Neural cell (in vitro differentiated cells): Measurements from ENCODE around the gene RPTN. TPM values are rescaled to one million over a fixed set of nuclear protein-coding genes. Genes with fewer than 3 reads are reported as not detected.

Source experiments
- H2AFZ ChIP-seq: fragments of 200-600, 300-800 bp; sonication (generic), shearing (Covaris generic); 2 replicates; pipeline ENCODE4 v1.6.0; 2014; ENCODE audit warnings: low read depth, mild to moderate bottlenecking, antibody characterized with exemption, low read length, moderate library complexity
- H3F3A ChIP-seq: fragments of 200-600 bp; shearing (Covaris generic); 2 replicates; pipeline ENCODE4 v1.6.1; 2016; ENCODE audit warnings: mild to moderate bottlenecking, moderate library complexity, mixed read lengths, antibody characterized with exemption, low read length; ENCODE audit not compliant: insufficient read depth, poor library complexity, severe bottlenecking
- H3K27ac ChIP-seq: fragments of 200-600, 300-800 bp; sonication (generic), shearing (Covaris generic); 2 replicates; pipeline ENCODE4 v1.5.1; 2014; ENCODE audit warnings: mild to moderate bottlenecking, low read length, moderate library complexity
- H3K27me3 ChIP-seq: fragments of 300-800, 200-600 bp; sonication (generic), shearing (Covaris generic); 2 replicates; pipeline ENCODE4 v1.6.0; 2014; ENCODE audit warnings: mild to moderate bottlenecking, low read depth, low read length, moderate library complexity; ENCODE audit not compliant: insufficient read depth
- H3K36me3 ChIP-seq: fragments of 300-800, 200-600 bp; sonication (generic), shearing (Covaris generic); 2 replicates; pipeline ENCODE4 v1.5.1; 2014; ENCODE audit warnings: mild to moderate bottlenecking, antibody characterized with exemption, low read length, moderate library complexity; ENCODE audit not compliant: insufficient read depth
- H3K4me2 ChIP-seq: fragments of 300-800, 200-600 bp; sonication (generic), shearing (Covaris generic); 2 replicates; pipeline ENCODE4 v1.6.0; 2014; ENCODE audit warnings: mild to moderate bottlenecking, low read length
- H3K4me3 ChIP-seq: fragments of 300-800, 200-600 bp; sonication (generic), shearing (Covaris generic); 2 replicates; pipeline ENCODE4 v1.5.1; 2014; ENCODE audit warnings: mild to moderate bottlenecking, low read length, moderate library complexity
- H3K79me2 ChIP-seq: fragments of 200-600 bp; shearing (Covaris generic); replicated peaks from 2 replicates; pipeline ENCODE4 v1.6.0; 2014; ENCODE audit warnings: mild to moderate bottlenecking, low read length, moderate library complexity; ENCODE audit not compliant: insufficient read depth
- H3K9ac ChIP-seq: fragments of 300-800, 200-600 bp; sonication (generic), shearing (Covaris generic); 2 replicates; pipeline ENCODE4 v1.6.1; 2016; ENCODE audit warnings: mild to moderate bottlenecking, low read length, mixed read lengths
- H3K9me2 ChIP-seq: fragments of 200-600 bp; shearing (Covaris generic); 2 replicates; pipeline ENCODE4 v1.6.1; 2016; ENCODE audit warnings: mild to moderate bottlenecking, low read length, mixed read lengths; ENCODE audit not compliant: insufficient read depth
- H3K9me3 ChIP-seq: fragments of 200-600, 300-800 bp; sonication (generic), shearing (Covaris generic); 2 replicates; pipeline ENCODE4 v1.6.1; 2016; ENCODE audit warnings: mild to moderate bottlenecking, mixed run types, low read length, moderate library complexity, mixed read lengths
- H4K20me1 ChIP-seq: fragments of 200-600 bp; shearing (Covaris generic); 2 replicates; pipeline ENCODE4 v1.6.1; 2016; ENCODE audit warnings: mild to moderate bottlenecking, mixed run types; ENCODE audit not compliant: insufficient read depth
- CTCF ChIP-seq: fragments of 450-650 bp; IDR thresholded peaks from 2 replicates; pipeline ENCODE4 v1.5.1; 2014; ENCODE audit warnings: antibody characterized with exemption, mild to moderate bottlenecking, moderate library complexity; ENCODE audit not compliant: poor library complexity, severe bottlenecking
- EP300 ChIP-seq: fragments of 450-650 bp; conservative IDR thresholded peaks from 2 replicates; pipeline ENCODE4 v1.6.1; 2014; ENCODE audit warnings: antibody characterized with exemption, mild to moderate bottlenecking, moderate library complexity; ENCODE audit not compliant: poor library complexity, severe bottlenecking
- EZH2 ChIP-seq: fragments of 200-600, 300-800 bp; shearing (Covaris generic), sonication (generic); IDR thresholded peaks from 2 replicates; pipeline ENCODE4 v1.6.1; 2014; ENCODE audit warnings: antibody characterized with exemption, low read length, borderline replicate concordance, mild to moderate bottlenecking; ENCODE audit not compliant: insufficient read depth, poor library complexity, severe bottlenecking
- MXI1 ChIP-seq: fragments of 450-650 bp; conservative IDR thresholded peaks from 2 replicates; pipeline ENCODE4 v1.6.1; 2014; ENCODE audit warnings: antibody characterized with exemption, mild to moderate bottlenecking; ENCODE audit not compliant: poor library complexity, severe bottlenecking
- POLR2AphosphoS5 ChIP-seq: IDR thresholded peaks from 2 replicates; pipeline ENCODE4 v1.6.1; 2012
- RAD21 ChIP-seq: fragments of 450-650 bp; conservative IDR thresholded peaks from 2 replicates; pipeline ENCODE4 v1.6.1; 2014; ENCODE audit warnings: antibody characterized with exemption, mild to moderate bottlenecking, moderate library complexity
- SMC3 ChIP-seq: fragments of 450-650 bp; conservative IDR thresholded peaks from 2 replicates; pipeline ENCODE4 v1.6.1; 2014; ENCODE audit warnings: antibody characterized with exemption, mild to moderate bottlenecking, moderate library complexity; ENCODE audit not compliant: poor library complexity
- TAF1 ChIP-seq: IDR thresholded peaks from 2 replicates; pipeline ENCODE4 v1.6.1; 2012; ENCODE audit warnings: low read depth
- polyA plus RNA-seq: library from polyadenylated mRNA; depleted of rRNA; stranded (reverse); fragments of >200 nt; gene quantifications from 2 replicates; pipeline ENCODE4 v1.2.3, GENCODE V29; 2014
- TF ChIP-seq, protein P1 (sequence below): IDR thresholded peaks from 2 replicates; pipeline ENCODE4 v1.6.1; 2012; ENCODE audit warnings: borderline replicate concordance

Gene RPTN
- polyA plus RNA-seq, 1 donor from 2014 or later = not detected

GRCh38 chr1:152162792-152163463 lies 3.9 kb upstream of the RPTN start:
- Histone ChIP-seq H3K4me3 (no peak overlapping the region), H3K9me3 (no peaks in the 10 kb centered on the region), H3K9me2 (no peaks in the 10 kb centered on the region)

DNA sequence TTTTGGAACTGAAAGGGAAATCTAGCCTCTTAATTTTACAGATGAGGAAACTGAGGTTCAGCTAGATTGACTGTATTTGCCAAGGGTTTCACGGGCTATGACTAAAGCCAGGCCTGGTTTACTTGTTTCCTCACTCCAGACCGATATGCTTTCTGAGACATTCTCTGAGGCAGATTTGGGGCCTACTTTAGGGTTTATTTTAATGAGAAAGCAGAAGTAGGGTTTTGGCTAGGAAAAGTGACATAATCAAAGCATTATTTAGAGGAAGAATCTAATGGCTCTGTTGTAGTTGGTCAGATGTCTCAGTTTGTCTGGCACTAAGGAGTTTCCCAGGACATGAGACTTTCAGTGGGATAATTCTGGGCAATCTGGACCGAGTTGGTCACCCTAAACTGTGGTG lies 1.5 kb upstream of the RPTN start:
- no peaks in the 10 kb centered on the region for H3K36me3 ChIP-seq
- no peak overlapping the region for H3K27ac ChIP-seq
- H3K4me2 ChIP-seq = no peak overlapping the region
- no peaks in the 10 kb centered on the region for H3K27me3 ChIP-seq
- H3K9me2 ChIP-seq = no peaks in the 10 kb centered on the region
- no peak overlapping the region for H3K9ac ChIP-seq
- no peaks in the 10 kb centered on the region for H3F3A ChIP-seq
- no peak overlapping the region for H2AFZ ChIP-seq
- no peaks in the 10 kb centered on the region for H4K20me1 ChIP-seq
- H3K4me3 ChIP-seq = no peak overlapping the region
- H3K9me3 ChIP-seq = no peaks in the 10 kb centered on the region
- no peaks in the 10 kb centered on the region for H3K79me2 ChIP-seq
- no peak for TF ChIP-seq EP300
- TF ChIP-seq POLR2AphosphoS5 = no peak
- TF ChIP-seq SMC3 = no peak
- no peak for TF ChIP-seq RAD21
- TF ChIP-seq, protein P1, sequence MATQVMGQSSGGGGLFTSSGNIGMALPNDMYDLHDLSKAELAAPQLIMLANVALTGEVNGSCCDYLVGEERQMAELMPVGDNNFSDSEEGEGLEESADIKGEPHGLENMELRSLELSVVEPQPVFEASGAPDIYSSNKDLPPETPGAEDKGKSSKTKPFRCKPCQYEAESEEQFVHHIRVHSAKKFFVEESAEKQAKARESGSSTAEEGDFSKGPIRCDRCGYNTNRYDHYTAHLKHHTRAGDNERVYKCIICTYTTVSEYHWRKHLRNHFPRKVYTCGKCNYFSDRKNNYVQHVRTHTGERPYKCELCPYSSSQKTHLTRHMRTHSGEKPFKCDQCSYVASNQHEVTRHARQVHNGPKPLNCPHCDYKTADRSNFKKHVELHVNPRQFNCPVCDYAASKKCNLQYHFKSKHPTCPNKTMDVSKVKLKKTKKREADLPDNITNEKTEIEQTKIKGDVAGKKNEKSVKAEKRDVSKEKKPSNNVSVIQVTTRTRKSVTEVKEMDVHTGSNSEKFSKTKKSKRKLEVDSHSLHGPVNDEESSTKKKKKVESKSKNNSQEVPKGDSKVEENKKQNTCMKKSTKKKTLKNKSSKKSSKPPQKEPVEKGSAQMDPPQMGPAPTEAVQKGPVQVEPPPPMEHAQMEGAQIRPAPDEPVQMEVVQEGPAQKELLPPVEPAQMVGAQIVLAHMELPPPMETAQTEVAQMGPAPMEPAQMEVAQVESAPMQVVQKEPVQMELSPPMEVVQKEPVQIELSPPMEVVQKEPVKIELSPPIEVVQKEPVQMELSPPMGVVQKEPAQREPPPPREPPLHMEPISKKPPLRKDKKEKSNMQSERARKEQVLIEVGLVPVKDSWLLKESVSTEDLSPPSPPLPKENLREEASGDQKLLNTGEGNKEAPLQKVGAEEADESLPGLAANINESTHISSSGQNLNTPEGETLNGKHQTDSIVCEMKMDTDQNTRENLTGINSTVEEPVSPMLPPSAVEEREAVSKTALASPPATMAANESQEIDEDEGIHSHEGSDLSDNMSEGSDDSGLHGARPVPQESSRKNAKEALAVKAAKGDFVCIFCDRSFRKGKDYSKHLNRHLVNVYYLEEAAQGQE = no peak
- TF ChIP-seq TAF1 = no peak
- TF ChIP-seq MXI1 = no peak
- no peak for TF ChIP-seq CTCF

More at GRCh38 chr1:152162792-152163463, 3.9 kb upstream of the RPTN start:
- no peaks in the 10 kb centered on the region for H3F3A ChIP-seq
- no peak overlapping the region for H2AFZ ChIP-seq
- H3K36me3 ChIP-seq = no peaks in the 10 kb centered on the region
- no peak overlapping the region for H3K4me2 ChIP-seq
- H3K27ac ChIP-seq = no peak overlapping the region
- H3K9ac ChIP-seq = no peak overlapping the region
- H3K79me2 ChIP-seq = no peaks in the 10 kb centered on the region
- H3K27me3 ChIP-seq = no peaks in the 10 kb centered on the region
- no peak for TF ChIP-seq EZH2
- TF ChIP-seq TAF1 = no peak
- no peak for TF ChIP-seq MXI1
- TF ChIP-seq EP300 = no peak
- no peak for TF ChIP-seq SMC3
- TF ChIP-seq, protein P1 = no peak
- TF ChIP-seq POLR2AphosphoS5 = no peak
- no peak for TF ChIP-seq RAD21
- no peak for TF ChIP-seq CTCF
- no peaks in the 10 kb centered on the region for H4K20me1 ChIP-seq
